Ishikawa (cell line): ENCODE results near the gene SRP9.
A peak's percentile ranks its signal among the peaks of the same experiment; 100 is the strongest.

Experiments
- CREB1 ChIP-seq: IDR thresholded peaks from 2 replicates; pipeline ENCODE4 v1.6.1; 2012; ENCODE audit warnings: low read depth
- EP300 ChIP-seq: IDR thresholded peaks from 2 replicates; pipeline ENCODE4 v1.6.1; 2012; ENCODE audit warnings: borderline replicate concordance
- MAX ChIP-seq: IDR thresholded peaks from 2 replicates; pipeline ENCODE4 v1.6.1; 2012
- RAD21 ChIP-seq: IDR thresholded peaks from 2 replicates; pipeline ENCODE4 v1.6.1; 2012; ENCODE audit warnings: low read depth
- TAF1 ChIP-seq: IDR thresholded peaks from 2 replicates; pipeline ENCODE4 v1.6.1; 2012; ENCODE audit warnings: low read depth, mild to moderate bottlenecking
- TCF12 ChIP-seq: IDR thresholded peaks from 2 replicates; pipeline ENCODE4 v1.6.1; 2012; ENCODE audit warnings: low read depth
- TEAD4 ChIP-seq: IDR thresholded peaks from 2 replicates; pipeline ENCODE4 v1.6.1; 2012

GRCh38 chr1:225817611-225818061, 40.0 kb downstream of the SRP9 start:
- TF ChIP-seq RAD21: peak; percentile 16; the same call in 1 of the 2 replicates
- peak; percentile 99 for TF ChIP-seq MAX
- TF ChIP-seq TAF1: no peak
- TF ChIP-seq TEAD4: peak; percentile 79
- peak; percentile 51 for TF ChIP-seq TCF12
- TF ChIP-seq EP300: peak; percentile 64; the same call in 1 of the 2 replicates
- no peak for TF ChIP-seq CREB1
